Measurements from ENCODE around the gene PRMT3. TPM values are rescaled to one million over a fixed set of nuclear protein-coding genes. Genes with fewer than 3 reads are reported as not detected.

The PRMT3 gene
- polyA plus RNA-seq, 3 donors: 4.5 to 8.4 (median 6.1) TPM

DNA sequence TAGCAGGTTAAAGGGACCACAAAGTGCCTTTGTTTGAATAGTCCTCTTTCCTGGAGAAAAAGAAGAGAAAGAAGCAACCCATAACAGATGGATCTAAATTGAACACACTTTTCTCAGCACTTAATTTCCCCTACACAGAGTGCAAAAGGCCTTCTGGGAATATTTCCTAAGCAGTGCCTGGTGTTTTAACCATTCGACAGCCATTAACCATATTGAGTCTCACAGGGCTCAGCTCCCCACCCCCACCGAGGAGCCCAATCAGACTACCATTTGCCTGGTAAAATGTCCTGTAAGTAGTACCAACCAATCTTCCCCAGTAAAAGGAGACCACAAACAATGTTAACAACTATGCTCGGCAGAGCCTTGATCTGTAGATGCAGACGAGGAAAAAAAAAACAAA lies 171.2 kb downstream of the PRMT3 start:
- WGBS (ENCODE audit: insufficient coverage): 93% methylated on average over 2 of the region's 4 CpGs
- no peaks in the 10 kb centered on the region for H4K20me1 ChIP-seq (ENCODE audit: insufficient read depth, low read length)
- Mint-ChIP-seq H3K36me3 (no peaks in the 10 kb centered on the region), H3K27ac (no peak overlapping the region), H3K27me3 (ENCODE audit: low read depth in 3 of 3) (peaks cover 0 to 8% (median 3%) of the 10 kb centered on the region in 3 donors), H3K9me3 (peaks cover 6 to 16% (median 11%) of the 10 kb centered on the region in 7 donors), H3K4me1 (no peaks in the 10 kb centered on the region), H3K4me3 (no peak overlapping the region)
- H3K9me3 ChIP-seq (replicated peaks in 1 of 2; ENCODE audit: control insufficient read depth in 1 of 2, insufficient read depth in 1 of 2, low read length in 2 of 2): peaks cover 0 to 6% of the 10 kb centered on the region in 2 donors
- no peaks in the 10 kb centered on the region for H3K36me3 ChIP-seq (replicated peaks in 1 of 2; ENCODE audit: control insufficient read depth in 1 of 2, insufficient read depth in 2 of 2, low read length in 2 of 2)
- no peaks in the 10 kb centered on the region for H3K27me3 ChIP-seq (ENCODE audit: control insufficient read depth in 2 of 2, insufficient read depth in 2 of 2, low read length in 2 of 2)
- H3K79me2 ChIP-seq (ENCODE audit: insufficient read depth, low read length): no peaks in the 10 kb centered on the region
- no peaks in the 10 kb centered on the region for H3K4me1 ChIP-seq (ENCODE audit: control insufficient read depth in 1 of 2, insufficient read depth in 2 of 2, low read length in 2 of 2)
- no peak for DNase-seq
- H3K4me2 ChIP-seq (replicated peaks; ENCODE audit: extremely low read depth, low read length, poor library complexity, severe bottlenecking): no peak overlapping the region
- H3K9ac ChIP-seq (ENCODE audit: insufficient read depth, low read length, poor library complexity, severe bottlenecking): no peak overlapping the region
- H3K4me3 ChIP-seq (replicated peaks in 1 of 3; ENCODE audit: low read depth in 2 of 3, low read length in 3 of 3): no peak overlapping the region
- TF ChIP-seq, protein P1, sequence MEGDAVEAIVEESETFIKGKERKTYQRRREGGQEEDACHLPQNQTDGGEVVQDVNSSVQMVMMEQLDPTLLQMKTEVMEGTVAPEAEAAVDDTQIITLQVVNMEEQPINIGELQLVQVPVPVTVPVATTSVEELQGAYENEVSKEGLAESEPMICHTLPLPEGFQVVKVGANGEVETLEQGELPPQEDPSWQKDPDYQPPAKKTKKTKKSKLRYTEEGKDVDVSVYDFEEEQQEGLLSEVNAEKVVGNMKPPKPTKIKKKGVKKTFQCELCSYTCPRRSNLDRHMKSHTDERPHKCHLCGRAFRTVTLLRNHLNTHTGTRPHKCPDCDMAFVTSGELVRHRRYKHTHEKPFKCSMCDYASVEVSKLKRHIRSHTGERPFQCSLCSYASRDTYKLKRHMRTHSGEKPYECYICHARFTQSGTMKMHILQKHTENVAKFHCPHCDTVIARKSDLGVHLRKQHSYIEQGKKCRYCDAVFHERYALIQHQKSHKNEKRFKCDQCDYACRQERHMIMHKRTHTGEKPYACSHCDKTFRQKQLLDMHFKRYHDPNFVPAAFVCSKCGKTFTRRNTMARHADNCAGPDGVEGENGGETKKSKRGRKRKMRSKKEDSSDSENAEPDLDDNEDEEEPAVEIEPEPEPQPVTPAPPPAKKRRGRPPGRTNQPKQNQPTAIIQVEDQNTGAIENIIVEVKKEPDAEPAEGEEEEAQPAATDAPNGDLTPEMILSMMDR (IDR thresholded peaks at IDR 0.05): no peak
- no peak overlapping the region for H3K27ac ChIP-seq (ENCODE audit: low read depth in 1 of 2, low read length in 2 of 2)
- intact Hi-C loops (cut with micrococcal nuclease): no loop called here
- H2AFZ ChIP-seq (ENCODE audit: insufficient read depth, low read depth, low read length, poor library complexity, severe bottlenecking): no peak overlapping the region

Other genes starting within 250 kb of the PRMT3 start
- gene DBX1, start 227.2 kb upstream of the PRMT3 start, polyA plus RNA-seq: not detected
- gene HTATIP2, start 24.0 kb upstream of the PRMT3 start, polyA plus RNA-seq: 100 to 1,000 TPM in 2 of 3 donors, 10 to 100 TPM in 1; 31.5 to 108 (median 102) TPM
- gene SLC6A5, start 211.9 kb downstream of the PRMT3 start, polyA plus RNA-seq: not detected